NCI-H69 (cell line): ENCODE data around the gene RPL13A.

Source experiments
- DNase-seq: peaks from one replicate; lab custom pipeline; 2025; lab: John Stamatoyannopoulos, UW

The RPL13A gene

DNA sequence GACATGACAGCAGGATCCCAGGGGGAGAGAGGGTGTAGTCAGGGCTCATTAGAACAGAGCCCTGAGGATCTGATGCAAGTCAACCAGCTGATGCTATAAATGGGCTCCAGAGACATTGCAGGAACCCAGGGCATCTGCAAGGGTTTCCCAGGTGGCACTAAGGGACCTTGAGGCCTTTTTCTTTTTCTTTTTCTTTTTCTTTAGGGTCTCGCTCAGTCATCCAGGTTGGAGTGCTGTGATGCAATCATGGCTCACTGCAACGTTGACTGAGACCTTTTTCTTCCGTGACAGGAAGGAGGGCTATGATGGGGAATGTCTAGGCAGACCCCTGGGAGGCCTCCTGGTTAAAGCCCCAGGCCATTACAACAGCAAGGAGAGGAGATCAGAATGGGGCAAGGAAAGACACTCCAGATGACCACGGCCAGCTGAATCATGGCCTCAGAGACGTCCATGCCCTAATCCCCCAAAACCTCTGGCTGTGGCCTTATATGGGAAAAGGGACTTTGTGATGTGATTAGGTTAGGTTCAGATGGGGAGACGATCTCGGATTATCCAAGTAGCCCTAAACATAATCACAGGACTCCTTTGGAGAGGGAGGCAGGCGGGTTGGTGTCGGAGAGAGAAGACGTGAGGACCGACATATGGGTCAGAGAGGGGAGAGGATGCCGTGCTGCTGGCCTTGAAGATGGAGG is 20.5 kb downstream of the RPL13A start:
- no peak for DNase-seq

DNA sequence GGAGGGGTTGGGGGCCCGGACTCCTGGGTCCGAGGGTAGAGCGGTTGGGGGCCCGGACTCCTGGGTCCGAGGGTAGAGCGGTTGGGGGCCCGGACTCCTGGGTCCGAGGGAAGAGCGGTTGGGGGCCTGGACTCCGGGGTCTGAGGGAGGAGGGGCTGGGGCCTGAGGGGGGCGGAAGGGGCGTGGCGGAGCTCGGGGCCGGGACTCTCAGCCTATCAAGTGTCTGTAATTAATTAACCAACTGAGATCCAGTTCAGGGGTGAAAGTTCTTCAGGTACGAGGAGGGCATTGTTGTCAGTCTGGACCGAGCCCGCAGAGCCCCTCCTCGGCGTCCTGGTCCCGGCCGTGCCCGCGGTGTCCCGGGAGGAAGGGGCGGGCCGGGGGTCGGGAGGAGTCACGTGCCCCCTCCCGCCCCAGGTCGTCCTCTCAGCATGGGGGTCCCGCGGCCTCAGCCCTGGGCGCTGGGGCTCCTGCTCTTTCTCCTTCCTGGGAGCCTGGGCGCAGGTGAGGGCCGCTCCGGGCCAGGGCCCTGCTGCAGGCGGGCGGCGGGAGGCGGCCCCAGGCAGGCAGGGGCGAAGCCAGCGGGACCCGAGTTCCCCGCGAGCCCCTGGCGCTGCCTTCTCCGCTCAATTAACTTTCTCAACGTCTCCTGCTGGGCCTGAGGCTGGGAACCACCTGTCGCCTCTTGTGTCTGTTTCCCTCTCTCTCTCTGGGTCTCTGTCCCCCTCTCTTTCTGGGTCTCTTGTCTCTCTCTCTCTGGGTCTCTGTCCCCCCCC is 25.8 kb downstream of the RPL13A start:
- DNase-seq: peak; percentile 95

DNA sequence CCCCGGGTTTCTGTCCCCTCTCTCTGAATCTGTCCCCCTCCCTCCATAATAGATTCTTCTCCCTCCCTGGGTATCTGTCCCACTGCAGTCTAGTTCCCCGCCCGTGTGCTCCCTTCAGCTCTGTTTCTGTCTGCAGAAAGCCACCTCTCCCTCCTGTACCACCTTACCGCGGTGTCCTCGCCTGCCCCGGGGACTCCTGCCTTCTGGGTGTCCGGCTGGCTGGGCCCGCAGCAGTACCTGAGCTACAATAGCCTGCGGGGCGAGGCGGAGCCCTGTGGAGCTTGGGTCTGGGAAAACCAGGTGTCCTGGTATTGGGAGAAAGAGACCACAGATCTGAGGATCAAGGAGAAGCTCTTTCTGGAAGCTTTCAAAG is 26.3 kb downstream of the RPL13A start:
- DNase-seq: peak; percentile 77

DNA sequence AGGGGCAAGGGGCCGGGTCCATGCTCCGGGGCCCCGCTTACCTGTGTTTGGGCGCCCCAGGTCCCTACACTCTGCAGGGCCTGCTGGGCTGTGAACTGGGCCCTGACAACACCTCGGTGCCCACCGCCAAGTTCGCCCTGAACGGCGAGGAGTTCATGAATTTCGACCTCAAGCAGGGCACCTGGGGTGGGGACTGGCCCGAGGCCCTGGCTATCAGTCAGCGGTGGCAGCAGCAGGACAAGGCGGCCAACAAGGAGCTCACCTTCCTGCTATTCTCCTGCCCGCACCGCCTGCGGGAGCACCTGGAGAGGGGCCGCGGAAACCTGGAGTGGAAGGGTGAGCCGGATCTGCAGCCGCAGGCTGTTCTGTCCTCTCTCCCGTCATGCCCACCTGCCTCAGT is 26.7 kb downstream of the RPL13A start:
- DNase-seq: peak; percentile 46

DNA sequence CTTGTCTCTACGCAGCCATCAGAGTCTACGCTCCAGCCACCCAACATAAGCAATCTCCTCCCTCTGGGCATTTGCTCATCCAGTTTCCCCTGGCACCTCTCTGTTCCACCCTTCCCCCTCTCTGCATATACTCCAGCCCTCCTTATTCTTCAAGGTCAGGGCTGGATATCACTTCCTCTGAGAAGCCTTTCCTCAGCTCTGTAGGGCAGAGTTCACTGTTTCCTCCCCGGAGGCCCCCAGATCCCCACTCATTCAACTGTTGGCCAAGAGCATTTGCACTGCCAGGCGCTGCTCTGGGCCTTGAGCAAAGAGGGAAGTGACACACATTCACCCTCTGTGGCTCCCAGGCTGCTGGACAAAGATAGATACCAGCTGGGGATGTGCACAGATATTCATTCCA is 28.4 kb downstream of the RPL13A start:
- DNase-seq: no peak

DNA sequence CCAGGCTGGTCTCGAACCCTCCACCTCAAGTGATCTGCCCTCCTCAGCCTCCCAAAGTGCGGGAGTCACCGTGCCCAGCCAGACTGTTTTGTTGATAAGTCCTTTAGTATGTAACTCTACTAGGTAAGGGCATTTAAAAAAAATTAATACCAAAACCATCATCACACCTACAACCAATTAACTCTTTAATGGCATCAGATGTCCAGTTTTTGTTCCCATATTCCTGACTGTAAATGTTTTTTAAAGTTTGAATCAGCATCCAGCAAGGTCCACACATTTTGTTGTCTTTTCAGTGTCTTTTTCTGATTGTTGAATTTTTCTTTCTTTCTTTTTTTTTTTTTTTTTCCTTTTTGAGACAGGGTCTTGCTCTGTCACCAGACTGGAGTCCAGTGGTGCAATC is 30.6 kb downstream of the RPL13A start:
- DNase-seq: no peak

DNA sequence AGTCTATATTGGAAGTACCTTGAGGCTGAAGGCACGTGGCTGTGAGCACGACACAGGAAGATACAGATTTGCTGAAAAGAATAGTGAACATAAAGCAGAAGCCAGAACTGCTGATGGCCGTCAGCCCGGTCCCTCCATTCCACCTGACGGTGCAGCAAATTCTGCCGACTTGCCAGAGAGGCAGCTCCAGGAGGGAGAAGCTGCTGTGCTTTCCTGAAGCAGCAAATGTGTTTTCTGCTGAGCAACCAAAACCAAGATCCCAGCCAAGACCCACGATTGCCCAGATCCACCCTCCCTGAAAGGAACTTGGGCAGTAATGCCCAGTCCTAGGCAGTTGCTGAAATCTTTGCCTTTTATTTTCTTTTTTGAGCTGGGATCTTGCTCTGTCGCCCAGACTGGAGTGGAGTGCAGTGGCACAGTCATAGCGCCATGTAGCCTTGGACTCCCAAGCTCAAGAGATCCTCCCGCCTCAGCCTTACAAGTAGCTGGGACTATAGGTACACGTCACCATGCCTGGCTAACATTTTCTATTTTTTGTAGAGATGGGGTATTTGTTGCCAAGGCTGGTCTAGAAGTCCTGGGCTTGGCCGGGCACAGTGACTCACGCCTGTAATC is 33.4 kb downstream of the RPL13A start:
- no peak for DNase-seq

DNA sequence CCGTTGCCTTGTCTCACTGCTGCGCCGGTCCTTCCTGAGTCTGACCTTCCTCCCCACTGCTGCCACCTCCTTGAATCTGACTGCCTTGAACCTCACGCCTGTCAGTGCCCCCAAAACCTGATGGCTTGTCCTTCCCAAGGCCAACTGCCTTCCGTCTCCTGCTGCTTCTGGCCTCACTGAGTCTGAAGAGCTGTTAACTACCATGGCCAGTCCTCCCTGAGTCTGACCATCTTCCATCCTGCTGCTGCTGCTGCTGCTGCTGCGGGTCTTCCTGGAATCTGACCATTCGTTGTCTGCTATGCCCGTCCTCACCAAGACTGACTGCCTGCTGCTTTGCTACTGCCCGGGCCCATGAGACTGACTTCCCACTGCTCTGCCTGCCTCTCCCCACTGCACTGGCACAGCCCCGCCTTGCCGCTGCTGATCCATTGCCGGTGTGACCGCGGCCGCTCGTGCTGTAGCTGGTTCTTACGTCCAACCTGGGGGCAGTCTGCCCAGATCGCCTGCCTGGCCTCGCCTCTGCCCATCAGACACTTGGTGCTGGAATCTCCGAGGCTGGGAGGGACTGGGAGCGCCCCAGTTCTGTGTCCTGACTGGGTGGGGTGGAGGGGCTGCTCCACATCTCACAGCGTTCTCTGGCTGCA is 37.5 kb downstream of the RPL13A start:
- DNase-seq: peak; percentile 63

DNA sequence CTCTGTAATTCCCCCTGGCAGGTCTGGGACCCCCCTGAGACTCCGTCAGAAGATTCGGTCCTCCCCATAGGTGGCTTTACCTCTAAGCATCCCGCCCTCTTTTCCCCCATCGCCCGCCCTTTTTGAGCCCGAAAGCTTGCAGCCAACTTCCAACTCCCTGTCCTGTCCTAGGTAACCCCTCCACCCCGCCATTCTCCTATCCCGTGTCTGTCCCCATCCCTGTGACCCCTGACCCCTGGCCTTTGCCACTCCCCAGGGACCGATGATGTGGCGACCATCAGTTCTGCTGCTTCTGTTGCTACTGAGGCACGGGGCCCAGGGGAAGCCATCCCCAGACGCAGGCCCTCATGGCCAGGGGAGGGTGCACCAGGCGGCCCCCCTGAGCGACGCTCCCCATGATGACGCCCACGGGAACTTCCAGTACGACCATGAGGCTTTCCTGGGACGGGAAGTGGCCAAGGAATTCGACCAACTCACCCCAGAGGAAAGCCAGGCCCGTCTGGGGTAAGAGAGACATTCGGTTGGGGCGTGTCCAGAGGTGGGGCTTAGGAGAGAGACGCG is 40.9 kb downstream of the RPL13A start:
- no peak for DNase-seq

DNA sequence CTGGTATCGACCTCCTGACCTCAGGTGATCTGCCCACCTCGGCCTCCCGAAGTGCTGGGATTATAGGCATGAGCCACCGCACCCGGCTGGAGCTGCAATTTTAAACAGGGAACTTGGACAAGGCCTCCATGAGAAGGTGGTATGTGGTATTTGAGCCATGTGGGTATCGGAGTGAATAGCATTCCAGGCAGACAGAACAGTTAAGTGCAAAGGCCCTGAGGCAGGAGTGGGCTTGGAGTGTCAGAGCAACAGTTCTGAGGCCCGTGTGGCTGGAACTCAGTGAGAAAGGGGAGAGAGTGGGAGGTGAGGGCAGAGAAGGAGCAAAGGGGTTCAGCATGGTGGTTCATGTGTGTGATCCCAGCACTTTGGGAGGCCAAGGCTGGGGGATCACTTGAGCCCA is 43.3 kb downstream of the RPL13A start:
- DNase-seq: no peak

DNA sequence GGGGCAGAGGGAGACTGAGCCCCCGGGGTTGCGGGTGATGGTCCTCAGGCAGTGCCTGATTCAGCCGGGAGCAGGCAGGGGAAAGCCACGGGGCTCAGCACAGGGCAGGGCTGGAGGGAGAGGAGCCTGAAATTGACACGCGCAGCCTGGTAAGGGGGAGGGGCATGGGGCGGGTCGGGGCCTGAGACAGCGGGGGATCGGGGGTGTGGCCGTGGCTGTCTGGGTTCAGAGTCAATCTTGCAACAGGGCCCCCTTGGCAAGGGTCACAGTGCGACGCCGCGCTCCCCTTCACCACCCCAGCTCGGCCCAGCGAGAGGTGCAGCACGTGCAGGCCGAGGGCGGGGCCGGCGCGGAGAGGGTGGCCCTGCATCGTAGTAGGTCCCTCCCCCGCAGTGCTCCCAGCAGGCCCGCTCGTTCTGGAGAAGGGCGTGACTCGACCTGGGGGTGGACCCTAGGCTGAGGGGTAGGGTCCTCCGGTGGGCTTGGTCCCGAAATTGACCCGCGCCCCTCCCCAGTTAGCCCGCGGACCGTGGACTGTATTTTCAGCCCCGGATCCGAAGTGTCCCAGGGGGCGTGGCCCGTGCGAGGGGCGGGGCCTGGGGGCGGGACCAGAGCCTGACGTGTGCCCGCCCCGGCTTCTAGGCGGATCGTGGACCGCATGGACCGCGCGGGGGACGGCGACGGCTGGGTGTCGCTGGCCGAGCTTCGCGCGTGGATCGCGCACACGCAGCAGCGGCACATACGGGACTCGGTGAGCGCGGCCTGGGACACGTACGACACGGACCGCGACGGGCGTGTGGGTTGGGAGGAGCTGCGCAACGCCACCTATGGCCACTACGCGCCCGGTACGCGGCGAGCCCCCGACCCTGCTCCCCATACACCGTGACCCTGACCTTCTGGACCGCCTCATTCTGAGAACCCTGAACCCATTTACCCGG is 46.4 kb downstream of the RPL13A start:
- peak; percentile 80 for DNase-seq

DNA sequence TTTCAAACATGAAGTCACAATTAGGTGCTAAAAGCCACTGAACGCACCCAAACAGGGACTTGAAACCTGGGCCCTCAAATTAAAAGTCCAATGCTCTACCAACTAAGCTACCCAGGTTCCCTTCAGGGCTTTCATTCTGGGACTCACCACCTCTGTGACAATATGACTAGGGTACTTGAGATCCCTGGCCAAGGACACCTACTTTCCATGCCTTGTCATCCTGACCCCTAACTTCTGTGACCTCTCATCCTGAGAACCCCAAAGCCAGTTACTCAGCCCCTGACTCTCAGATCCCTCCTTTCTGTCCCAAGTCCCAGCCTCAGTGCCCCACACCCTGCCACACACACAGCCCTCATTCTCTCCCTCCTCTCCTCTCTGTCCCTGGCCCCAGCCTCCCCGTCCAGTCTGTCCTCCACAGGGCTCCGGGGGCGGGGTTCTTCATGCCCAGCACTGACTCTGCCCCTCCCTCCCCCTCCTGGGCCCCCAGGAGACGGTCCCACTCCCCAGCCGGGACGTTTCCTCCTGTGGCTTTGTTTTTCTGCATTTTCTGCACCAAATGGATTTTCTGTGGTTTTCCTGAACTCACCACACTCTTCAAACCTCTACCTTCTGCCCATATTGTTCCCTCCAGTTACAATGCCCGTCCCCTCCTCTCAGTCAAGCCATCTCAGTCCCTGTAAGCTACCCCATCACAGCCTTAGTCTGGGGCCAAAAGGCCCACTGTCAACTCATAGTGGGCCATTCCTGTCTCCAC is 47.4 kb downstream of the RPL13A start:
- DNase-seq: no peak

DNA sequence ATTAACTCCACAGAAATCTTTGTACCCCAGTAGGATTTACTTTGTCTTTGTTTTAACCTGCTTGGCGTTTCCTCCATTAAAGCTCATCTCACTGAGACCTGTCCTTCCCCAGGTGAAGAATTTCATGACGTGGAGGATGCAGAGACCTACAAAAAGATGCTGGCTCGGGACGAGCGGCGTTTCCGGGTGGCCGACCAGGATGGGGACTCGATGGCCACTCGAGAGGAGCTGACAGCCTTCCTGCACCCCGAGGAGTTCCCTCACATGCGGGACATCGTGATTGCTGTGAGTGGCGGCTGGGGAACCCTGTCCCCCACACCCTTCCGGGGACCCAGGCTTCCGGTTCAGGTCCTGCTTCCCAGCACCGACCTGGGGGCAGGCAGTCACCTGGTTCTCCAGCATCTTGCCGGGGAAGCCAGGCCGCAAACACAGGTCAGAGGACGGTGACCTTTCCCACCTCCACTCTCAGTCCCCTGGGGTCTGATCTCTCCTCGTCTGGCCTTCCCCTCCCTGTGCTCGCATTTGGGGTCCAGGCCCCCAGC is 49.6 kb downstream of the RPL13A start:
- no peak for DNase-seq

DNA sequence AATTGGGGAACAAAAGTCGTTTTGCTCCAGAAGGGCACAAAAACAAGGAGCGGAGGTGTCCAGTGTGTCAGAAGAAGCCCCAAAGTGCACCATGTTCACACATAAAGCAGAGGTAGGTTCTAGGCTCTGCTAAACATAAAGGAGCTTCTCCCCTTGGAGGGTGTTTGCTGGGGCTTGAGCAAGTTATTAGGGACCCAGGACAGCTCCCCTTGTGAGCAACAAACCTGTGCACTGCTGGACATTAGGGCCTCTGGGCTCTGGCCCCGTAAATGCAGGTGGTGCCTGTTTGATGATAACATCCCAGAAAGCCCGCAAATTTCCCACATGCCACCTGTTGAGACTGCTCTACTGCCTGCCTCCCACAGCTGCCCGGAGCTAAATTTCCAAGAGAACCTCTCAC is 51.2 kb downstream of the RPL13A start:
- DNase-seq: no peak

DNA sequence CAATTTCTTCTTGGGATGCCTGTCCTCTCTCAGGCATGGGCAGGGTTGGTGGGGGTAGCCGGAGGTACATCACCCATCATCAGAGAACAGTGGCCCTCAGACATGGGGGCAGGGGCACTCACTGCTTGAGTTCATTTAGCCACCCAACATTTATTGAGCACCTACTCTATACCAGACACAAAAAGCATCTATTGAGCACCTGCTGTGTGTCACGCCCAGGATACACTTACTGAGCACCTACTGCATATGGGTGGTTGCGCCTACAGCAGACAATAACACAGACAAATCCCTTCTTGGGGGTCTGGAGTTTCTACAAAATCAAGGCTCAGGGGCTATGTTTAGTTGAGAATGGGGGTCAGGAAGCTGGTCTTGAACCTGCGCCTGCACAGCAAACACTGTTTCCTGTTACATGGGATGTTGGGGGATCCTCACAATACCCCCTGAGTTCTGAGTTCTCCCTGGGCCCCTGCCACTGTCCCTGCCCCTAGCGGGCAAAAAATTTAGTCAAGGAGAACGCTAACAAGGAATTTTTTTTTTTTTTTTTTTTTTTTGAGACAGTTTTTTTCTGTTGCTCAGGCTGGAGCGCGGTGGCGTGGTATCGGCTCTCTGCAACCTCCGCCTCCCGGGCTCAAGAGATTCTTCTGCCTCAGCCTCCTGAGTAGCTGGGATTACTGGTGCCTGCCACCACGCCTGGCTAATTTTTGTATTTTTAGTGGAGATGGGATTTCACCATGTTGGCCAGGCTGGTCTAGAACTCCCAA is 52.0 kb downstream of the RPL13A start:
- DNase-seq: no peak
